IgD-negative memory B cell (primary cell): ENCODE measurements around the gene KBTBD6. TPM values are rescaled to one million over a fixed set of nuclear protein-coding genes. Genes with fewer than 3 reads are reported as not detected.
"Not testable (repeated sequence)": the region's sequence is repeated elsewhere in the genome, so short reads cannot be mapped to it uniquely, and the experiment has no call there.

ENCODE experiments used
- H3K27ac Mint-ChIP-seq, 3 donors: one replicate each; pipeline ENCODE4 v1.8.0; 2020 to 2022; ENCODE audit warnings: mild to moderate bottlenecking in 3 of 3, mixed read lengths in 3 of 3, moderate library complexity in 1 of 3
- H3K27me3 Mint-ChIP-seq: one replicate; pipeline ENCODE4 v1.8.0; 2021; ENCODE audit warnings: mixed read lengths
- H3K36me3 Mint-ChIP-seq: one replicate; pipeline ENCODE4 v1.8.0; 2020; ENCODE audit warnings: mild to moderate bottlenecking, mixed read lengths
- H3K4me1 Mint-ChIP-seq, 3 donors: one replicate each; pipeline ENCODE4 v1.8.0; 2020 to 2022; ENCODE audit warnings: mixed read lengths in 3 of 3, mild to moderate bottlenecking in 1 of 3
- H3K4me3 Mint-ChIP-seq, 4 donors: one replicate each; pipeline ENCODE4 v1.8.0; 2020 to 2022; ENCODE audit warnings: mild to moderate bottlenecking in 4 of 4, mixed read lengths in 4 of 4, moderate library complexity in 3 of 4
- H3K9me3 Mint-ChIP-seq, 3 donors: one replicate each; pipeline ENCODE4 v1.8.0; 2020 to 2021; ENCODE audit warnings: mixed read lengths in 3 of 3, mild to moderate bottlenecking in 1 of 3
- polyA plus RNA-seq: library from polyadenylated mRNA; unstranded; fragments of 300-500 nt; fragmentation: Illumina TruSeq; gene quantifications from one replicate; pipeline ENCODE4 v1.2.3, GENCODE V29; 2021

KBTBD6 gene
- polyA plus RNA-seq, 1 donor from 2014 or later, result 1.5 TPM

- no peaks in the 10 kb centered on the region for H3K9me3 Mint-ChIP-seq
These were observed 25.0 kb downstream of the KBTBD6 start for GRCh38 chr13:41107584-41108014.

GRCh38 chr13:41107104-41107571 is 25.5 kb downstream of the KBTBD6 start:
- H3K9me3 Mint-ChIP-seq, result no peaks in the 10 kb centered on the region
- H3K27ac Mint-ChIP-seq, result no peak overlapping the region
- H3K27me3 Mint-ChIP-seq, result no peaks in the 10 kb centered on the region
- H3K36me3 Mint-ChIP-seq, result no peaks in the 10 kb centered on the region
- H3K4me1 Mint-ChIP-seq, result no peaks in the 10 kb centered on the region
- H3K4me3 Mint-ChIP-seq, result no peak overlapping the region

More at GRCh38 chr13:41107584-41108014, 25.0 kb downstream of the KBTBD6 start:
- Mint-ChIP-seq H3K4me1 (no peaks in the 10 kb centered on the region), H3K36me3 (no peaks in the 10 kb centered on the region), H3K4me3 (no peak overlapping the region), H3K27ac (no peak overlapping the region), H3K27me3 (no peaks in the 10 kb centered on the region)

GRCh38 chr13:41099986-41100385 is 32.6 kb downstream of the KBTBD6 start:
- Mint-ChIP-seq H3K27ac (no peak overlapping the region), H3K9me3 (no peaks in the 10 kb centered on the region), H3K4me3 (no peak overlapping the region), H3K4me1 (no peaks in the 10 kb centered on the region), H3K27me3 (no peaks in the 10 kb centered on the region), H3K36me3 (peaks cover 2% of the 10 kb centered on the region)

- H3K9me3 Mint-ChIP-seq, result no peaks in the 10 kb centered on the region
- H3K27ac Mint-ChIP-seq, result no peak overlapping the region
- no peak overlapping the region for H3K4me3 Mint-ChIP-seq
- H3K36me3 Mint-ChIP-seq, result peaks cover 2% of the 10 kb centered on the region
- H3K27me3 Mint-ChIP-seq, result no peaks in the 10 kb centered on the region
- H3K4me1 Mint-ChIP-seq, result no peaks in the 10 kb centered on the region
These were observed 33.8 kb downstream of the KBTBD6 start for GRCh38 chr13:41098761-41099160.

DNA sequence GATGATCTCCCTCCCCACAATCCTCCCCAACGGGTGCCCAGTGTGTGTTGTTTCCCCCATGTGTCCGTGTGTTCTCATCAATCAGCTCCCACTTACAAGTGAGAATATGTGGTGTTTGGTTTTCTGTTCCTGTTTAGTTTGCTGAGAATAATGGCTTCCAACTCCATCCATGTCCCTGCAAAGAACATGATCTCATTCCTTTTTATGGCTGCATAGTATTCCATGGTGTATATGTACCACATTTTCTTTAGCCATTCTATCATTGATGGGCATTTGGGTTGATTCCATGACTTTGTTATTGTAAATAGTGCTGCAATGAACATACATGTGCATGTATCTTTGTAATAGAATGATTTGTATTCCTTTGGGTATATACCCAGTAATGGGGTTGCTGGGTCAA is 36.9 kb downstream of the KBTBD6 start:
- not testable (repeated sequence) for H3K9me3 Mint-ChIP-seq, H3K36me3 Mint-ChIP-seq, H3K4me1 Mint-ChIP-seq, H3K4me3 Mint-ChIP-seq, H3K27ac Mint-ChIP-seq, H3K27me3 Mint-ChIP-seq

DNA sequence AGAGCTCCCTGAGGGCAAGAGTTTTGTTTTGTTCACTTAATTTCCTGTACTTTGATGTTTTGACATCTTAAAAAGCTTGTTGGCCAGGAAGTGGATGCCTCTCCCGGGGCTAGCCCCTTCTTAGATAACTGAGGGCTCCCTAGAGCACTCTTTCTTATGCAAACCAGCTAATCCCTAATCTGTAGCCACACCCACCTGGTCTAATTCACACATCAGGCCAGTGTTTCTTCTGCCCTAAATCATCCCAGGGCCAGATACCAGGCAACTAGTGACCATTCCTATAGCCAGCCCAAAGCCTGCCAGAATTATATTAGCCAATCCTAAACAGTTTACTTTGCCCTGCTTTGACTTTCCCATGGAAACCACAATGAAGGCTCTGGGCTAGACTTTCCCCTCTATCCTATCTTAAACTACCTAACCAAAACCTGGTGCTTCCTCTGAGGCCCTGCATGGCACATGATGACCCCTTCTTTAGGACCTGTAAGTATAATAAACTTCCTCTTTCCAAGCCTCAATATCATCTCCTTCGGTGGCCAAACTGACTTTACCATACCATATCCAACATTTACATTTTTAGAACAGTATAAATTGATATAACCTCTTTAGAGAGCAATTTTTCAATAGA is 46.5 kb downstream of the KBTBD6 start:
- H3K4me1 Mint-ChIP-seq, result peaks cover 5 to 8% (median 6%) of the 10 kb centered on the region in 3 donors
- peaks cover 0 to 3% (median 0%) of the 10 kb centered on the region in 3 donors for H3K9me3 Mint-ChIP-seq
- peaks cover 8% of the 10 kb centered on the region for H3K36me3 Mint-ChIP-seq
- no peaks in the 10 kb centered on the region for H3K27me3 Mint-ChIP-seq
- no peak overlapping the region for H3K4me3 Mint-ChIP-seq
- H3K27ac Mint-ChIP-seq, result peak overlapping the region in 1 of 3 donors; percentile 48

DNA sequence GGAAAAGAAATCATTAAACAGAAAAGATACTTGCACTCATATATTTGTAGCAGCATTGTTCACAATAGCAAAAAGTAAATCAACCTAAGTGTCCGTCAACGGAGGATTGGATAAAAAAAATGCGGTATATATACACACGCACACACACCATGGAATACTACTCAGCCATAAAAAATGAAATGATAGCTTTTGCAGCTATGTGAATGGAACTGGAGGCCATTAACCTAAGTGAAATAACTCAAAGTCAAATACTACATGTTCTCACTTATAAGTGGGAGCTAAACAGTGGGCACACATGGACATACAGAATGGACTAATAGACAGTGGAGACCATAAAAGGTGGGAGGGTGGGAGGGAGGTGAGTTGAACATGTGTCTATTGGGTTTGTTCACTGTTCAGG is 52.9 kb downstream of the KBTBD6 start:
- no peak overlapping the region for H3K4me3 Mint-ChIP-seq
- no peaks in the 10 kb centered on the region for H3K27me3 Mint-ChIP-seq
- H3K9me3 Mint-ChIP-seq, result no peaks in the 10 kb centered on the region
- peaks cover 14% of the 10 kb centered on the region for H3K36me3 Mint-ChIP-seq
- H3K27ac Mint-ChIP-seq, result no peak overlapping the region
- H3K4me1 Mint-ChIP-seq, result peaks cover 0 to 1% (median 0%) of the 10 kb centered on the region in 3 donors

Other genes with a start within 250 kb of the KBTBD6 start
- 148 TPM for gene ELF1, start 113.5 kb downstream of the KBTBD6 start, polyA plus RNA-seq
- 3.7 TPM for gene WBP4, start 71.3 kb downstream of the KBTBD6 start, polyA plus RNA-seq
- gene KBTBD7, start 61.8 kb upstream of the KBTBD6 start, polyA plus RNA-seq, result 4.3 TPM
- 9.8 TPM for gene MTRF1, start 130.8 kb upstream of the KBTBD6 start, polyA plus RNA-seq
- gene NAA16, start 178.5 kb upstream of the KBTBD6 start, polyA plus RNA-seq, result 7.7 TPM